ENCODE data around the gene IL2RG.

DNA sequence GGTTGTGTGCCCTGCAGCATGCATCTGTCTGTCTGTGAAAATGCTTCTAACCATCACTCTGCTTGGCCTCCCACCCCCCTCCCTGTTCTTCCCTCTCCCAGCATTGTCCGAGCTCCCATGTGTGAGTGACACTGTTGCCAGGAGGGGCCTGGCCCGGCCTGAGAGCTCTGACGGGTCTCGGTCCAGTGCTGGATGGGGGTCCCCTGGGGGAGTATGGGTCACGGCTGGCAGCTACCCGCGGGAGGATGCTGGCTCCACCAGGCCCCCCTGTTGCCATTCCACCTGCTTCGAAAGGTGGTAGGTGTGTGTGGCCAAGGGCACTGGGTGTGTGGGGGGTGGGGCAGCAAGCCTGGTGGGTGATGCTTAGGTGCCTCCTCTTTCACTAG is 36.9 kb upstream of the IL2RG start:
- TF ChIP-seq POLR2AphosphoS5 (IDR thresholded peaks at IDR 0.05) (no peak), POLR2A (IDR thresholded peaks at IDR 0.05) (no peak)

Measured in transverse colon (tissue), 3 donors.